ENCODE results near the gene SMPDL3A. TPM values are rescaled to one million over a fixed set of nuclear protein-coding genes. Genes with fewer than 3 reads are reported as not detected.
"Not testable (repeated sequence)": the region's sequence is repeated elsewhere in the genome, so short reads cannot be mapped to it uniquely, and the experiment has no call there.

Gene SMPDL3A, protein sequence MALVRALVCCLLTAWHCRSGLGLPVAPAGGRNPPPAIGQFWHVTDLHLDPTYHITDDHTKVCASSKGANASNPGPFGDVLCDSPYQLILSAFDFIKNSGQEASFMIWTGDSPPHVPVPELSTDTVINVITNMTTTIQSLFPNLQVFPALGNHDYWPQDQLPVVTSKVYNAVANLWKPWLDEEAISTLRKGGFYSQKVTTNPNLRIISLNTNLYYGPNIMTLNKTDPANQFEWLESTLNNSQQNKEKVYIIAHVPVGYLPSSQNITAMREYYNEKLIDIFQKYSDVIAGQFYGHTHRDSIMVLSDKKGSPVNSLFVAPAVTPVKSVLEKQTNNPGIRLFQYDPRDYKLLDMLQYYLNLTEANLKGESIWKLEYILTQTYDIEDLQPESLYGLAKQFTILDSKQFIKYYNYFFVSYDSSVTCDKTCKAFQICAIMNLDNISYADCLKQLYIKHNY
- 1 to 10 TPM; 4.7 to 6.0 TPM for total RNA-seq
- long read RNA-seq, partial matches to known transcripts = 0 of 9 reads
- long read RNA-seq, other reads (novel, unspliced or antisense) = 7 of 9 reads

DNA sequence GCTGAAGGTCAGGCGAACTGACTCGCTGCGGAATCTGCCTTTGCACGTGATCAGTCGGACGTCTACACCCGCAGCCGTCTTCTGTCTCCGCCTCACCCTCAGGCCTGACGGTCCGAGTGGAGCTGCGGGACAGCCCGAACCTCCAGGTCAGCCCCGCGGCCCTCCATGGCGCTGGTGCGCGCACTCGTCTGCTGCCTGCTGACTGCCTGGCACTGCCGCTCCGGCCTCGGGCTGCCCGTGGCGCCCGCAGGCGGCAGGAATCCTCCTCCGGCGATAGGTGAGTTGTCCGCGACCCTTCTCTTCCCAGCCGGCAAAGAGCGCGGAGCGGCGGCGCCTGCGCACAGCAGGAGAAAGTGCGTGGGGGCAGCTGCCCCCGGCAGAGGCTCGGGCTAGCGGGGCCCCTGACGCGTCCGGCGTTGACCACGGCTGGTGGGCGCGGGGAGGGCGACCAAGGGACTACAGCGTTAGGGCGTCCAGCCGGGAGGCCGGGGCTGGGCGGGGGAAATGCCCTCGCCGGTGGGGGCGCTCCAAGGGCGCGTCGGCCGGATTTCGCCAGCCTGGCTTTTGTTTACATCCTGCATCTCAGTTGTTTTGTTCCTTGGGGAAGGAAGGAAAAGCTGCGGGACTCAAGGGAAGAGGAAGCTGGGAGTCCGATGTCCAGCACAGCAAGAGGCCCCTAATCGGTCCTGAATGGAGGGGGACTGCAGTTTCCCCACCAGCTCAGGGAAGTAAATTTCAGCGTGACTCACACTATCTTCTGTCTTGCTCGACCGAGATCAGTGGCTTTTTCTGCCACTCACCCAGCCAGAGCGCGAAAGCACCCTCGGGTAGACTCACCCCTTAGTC lies at the start of gene SMPDL3A:
TSS of gene SMPDL3A (plus strand) at position 77 of the 846 bp plus-strand sequence. CDS start at position 166, 89 bp downstream.
- ATAC-seq = peak; percentile 88 to 92
- intact Hi-C loops (cut with DNase I) = no loop called here
- DNase-seq = peak; percentile 69

DNA sequence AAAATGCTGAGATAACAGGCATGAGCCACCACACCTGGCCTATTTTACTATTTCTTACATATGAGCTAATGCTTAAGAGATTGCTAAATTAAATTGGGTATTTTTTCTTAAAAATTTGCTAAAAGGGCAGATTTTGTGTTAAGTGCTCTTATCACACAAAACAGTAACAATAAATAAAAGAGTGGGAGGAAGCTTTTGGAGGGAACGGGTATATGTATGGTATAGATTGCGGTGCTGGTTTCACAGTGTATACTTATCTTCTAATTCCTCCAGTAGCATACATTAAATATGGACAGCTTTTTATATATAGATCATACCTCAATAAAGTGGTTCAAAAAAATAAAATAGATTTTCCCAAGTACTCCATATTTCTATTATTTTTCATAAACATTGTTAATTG lies 49.0 kb upstream of the SMPDL3A start:
- intact Hi-C loops (cut with DNase I) = loop anchor here in 1 of 2 donors (5.0 kb wide), 1 partner anchor 97 kb away; no protein-coding TSS in a partner anchor
- ATAC-seq (no peak), DNase-seq (no peak)

DNA sequence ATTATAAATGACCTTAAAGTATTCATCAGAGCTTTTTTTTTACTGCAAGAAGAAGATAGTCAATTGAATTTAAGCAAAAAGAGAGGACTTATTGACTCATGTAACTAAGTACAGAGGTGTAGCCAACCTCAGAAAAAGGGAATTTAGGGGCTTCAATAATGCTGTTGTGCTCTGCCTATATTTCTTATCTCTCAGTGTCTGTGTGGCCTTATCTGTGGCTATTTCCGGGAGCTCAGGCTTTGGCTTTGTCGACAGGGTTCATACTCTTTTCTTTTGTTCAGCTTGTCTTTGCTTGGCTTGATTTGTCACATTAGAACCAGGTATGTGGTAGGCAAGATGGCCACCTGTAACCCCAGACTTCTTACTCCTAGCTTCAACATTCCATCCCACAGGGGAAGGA lies 48.1 kb upstream of the SMPDL3A start:
- ATAC-seq = no peak
- intact Hi-C loops (cut with DNase I) = loop anchor here in 1 of 2 donors (5.0 kb wide), 1 partner anchor 96 kb away; no protein-coding TSS in a partner anchor
- DNase-seq = no peak

DNA sequence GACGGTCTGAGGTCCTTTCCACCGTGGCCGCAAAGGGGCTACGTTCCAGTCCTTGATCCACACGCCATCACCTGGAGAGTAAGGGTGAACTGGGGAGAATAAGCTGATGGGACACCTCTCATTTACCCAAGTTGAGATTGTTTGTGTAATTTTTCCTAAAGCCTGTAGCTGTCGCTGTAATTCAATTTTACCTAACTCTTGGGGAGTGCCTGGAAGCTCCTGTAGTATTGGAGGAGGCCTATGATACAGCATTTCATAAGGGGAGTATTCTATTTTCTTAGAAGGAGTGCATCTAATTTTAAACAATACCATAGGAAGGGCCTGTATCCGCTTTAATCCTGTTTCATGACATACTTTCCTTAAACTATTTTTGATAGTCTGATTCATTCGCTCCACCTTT lies 44.8 kb upstream of the SMPDL3A start:
- DNase-seq, ATAC-seq: not testable (repeated sequence)
- intact Hi-C loops (cut with DNase I) = loop anchor here in 1 of 2 donors (5.0 kb wide), 1 partner anchor 93 kb away; no protein-coding TSS in a partner anchor

DNA sequence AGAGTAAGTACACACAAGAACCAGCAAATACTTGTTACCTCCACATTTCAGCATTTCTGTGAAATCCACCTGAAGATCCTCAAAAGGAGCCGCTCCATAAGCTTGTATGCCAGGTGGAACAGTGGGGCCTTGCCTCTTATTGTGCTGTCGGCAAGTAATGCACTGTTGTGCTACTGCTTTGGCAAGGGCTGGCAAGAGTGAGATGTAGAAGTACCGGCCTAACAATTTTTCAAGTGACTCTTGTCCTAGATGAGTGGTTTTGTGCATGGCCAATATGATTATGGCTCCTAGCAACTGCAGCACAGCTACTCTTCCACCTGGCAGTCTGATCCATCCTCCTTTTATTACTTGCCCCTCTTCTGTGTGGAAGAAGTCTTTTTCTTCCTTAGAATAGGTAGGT lies 44.2 kb upstream of the SMPDL3A start:
- DNase-seq, ATAC-seq: not testable (repeated sequence)
- intact Hi-C loops (cut with DNase I) = loop anchor here in 1 of 2 donors (5.0 kb wide), 1 partner anchor 92 kb away; no protein-coding TSS in a partner anchor

DNA sequence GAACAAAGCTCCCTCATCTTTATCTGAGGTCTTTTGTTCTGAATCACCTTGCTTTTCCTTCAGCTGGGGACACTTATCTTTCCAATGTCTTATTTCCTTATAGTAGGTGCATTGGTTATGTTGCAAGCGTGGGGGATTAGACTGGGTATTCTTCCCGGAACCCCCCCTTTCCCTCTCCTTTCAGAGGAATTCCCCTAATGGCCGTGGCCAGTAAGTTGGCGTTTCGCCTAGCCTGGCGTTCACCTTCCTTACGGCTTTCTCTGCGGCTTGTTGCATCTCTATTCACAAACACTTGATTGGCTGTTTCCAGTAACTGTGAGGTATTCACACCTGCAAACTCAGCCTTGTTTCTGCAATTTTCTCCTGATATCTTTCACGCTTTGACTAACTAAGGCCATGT lies 42.4 kb upstream of the SMPDL3A start:
- ATAC-seq (no peak), DNase-seq (no peak)
- intact Hi-C loops (cut with DNase I) = no loop called here

- DNase-seq (no peak), ATAC-seq (no peak)
- intact Hi-C loops (cut with DNase I) = no loop called here
Observed at GRCh38 chr6:122747573-122747972, 41.5 kb upstream of the SMPDL3A start.

DNA sequence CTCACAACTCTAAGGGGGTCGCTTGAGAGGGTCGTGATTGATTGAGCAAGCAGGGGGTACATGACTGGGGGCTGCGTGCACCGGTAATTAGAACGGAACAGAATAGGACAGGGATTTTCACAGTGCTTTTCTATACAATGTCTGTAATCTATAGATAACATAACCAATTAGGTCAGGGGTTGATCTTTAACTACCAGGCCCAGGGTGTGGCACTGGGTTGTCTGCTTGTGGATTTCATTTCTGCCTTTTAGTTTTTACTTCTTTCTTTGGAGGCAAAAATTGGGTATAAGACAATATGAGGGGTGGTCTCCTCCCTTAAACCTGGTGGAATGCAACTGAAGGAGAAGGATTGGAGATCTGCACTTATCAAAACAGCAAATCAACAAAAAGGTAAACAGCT lies 40.1 kb upstream of the SMPDL3A start:
- DNase-seq; ATAC-seq; intact Hi-C loops (cut with DNase I): not testable (repeated sequence)

DNA sequence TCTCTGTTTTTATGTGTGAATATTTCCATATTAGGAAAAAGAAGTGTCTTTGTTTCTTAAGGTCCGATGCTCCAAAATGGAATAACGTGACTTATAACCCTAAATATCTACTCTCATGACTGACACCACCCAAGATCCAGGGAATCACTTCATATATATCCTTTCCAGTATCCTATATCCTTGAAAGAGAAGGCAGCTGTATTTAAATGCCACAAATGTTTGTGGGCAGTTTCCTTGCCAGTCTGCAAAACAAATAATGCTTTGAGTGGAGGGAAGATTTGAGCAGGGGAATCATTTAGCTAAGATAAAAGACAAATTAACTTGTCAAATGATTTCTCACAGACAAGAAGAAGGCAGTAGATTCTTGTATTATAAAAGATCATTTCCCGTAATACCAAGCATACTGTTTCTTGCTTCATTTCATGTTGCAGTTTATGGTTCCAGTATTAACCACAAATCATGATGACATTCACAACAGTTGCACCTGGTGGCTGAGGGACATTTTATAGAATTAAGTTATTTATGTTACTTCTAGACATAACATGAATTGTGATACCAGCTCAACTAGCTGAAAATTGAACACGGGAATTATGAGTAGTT lies 39.5 kb upstream of the SMPDL3A start:
- intact Hi-C loops (cut with DNase I) = no loop called here
- ATAC-seq (no peak), DNase-seq (no peak)

GRCh38 chr6:122751326-122751725 lies 37.7 kb upstream of the SMPDL3A start:
- ATAC-seq (no peak), DNase-seq (no peak)
- intact Hi-C loops (cut with DNase I) = no loop called here

DNA sequence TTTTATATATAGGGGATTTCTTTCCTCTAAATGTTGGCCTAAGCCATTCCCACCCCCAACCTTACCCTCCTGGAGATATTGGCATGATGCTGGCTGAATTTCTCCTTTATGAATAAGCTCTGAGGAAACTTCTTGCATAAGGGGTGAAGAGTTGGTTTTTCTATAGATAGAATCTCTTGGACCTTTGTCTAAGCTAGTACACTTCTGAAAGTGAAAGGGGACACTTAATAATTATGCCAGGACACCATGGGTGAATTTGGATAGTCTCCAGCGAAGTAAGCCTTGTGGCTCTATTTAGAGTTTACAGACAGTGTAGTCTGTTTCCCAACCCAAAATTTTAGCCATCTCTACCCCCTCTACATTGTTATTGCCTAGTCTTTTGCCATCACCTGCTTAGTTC lies 36.6 kb upstream of the SMPDL3A start:
- intact Hi-C loops (cut with DNase I) = no loop called here
- ATAC-seq (no peak), DNase-seq (no peak)

DNA sequence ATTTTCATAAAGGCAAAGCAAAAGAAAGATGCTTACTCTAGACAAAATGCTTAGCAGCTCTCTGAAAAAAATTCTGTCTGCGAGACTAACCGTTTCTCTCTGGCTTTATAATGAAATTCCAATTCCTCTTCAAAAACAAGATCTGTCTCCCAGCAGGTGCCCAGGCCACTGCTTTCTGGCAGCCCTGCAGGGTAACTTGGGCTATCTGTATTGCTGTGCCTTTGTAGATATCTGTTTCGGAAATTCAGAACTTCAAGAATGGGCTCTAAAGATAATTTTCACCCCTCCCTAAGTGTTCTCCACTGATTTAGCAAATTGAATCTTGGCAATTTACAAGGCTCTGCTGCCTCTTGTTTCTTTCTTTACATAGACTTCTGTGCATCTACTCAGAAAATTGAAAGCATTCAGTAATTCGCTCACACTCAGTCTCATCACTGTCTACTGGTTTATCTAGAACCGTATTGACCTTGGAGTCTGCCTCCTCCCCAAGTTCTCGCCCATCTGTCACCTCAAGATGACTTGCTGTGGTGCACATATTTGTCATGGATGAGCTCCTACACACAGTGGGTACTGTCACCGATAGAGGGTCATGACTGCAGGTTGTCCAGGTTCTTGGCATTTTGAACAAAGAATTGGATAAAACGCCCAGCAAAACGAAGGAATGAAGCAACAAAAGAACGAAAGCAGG lies 35.9 kb upstream of the SMPDL3A start:
- intact Hi-C loops (cut with DNase I) = no loop called here
- ATAC-seq (no peak), DNase-seq (no peak)

DNA sequence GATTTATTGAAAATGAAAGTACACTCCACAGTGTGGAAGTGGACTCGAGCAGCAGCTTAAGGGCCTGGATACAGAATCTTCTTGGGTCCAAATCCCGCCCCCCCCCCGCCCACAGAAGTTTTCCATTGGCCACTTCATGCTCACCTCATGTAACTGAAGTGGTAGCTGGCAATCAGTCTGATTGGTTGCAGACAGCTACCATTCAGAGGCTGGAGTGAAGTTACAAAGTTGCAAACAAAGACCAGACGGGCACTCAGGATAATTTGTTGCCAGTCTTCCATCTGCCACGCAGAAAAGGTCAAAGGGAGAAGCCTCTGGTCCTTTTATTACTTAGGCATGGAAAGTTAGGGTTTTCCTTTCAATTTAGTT lies 35.4 kb upstream of the SMPDL3A start:
- intact Hi-C loops (cut with DNase I) = no loop called here
- DNase-seq (no peak), ATAC-seq (peak in 1 of 2 donors; percentile 53)

GRCh38 chr6:122754191-122754731 lies 34.8 kb upstream of the SMPDL3A start:
- intact Hi-C loops (cut with DNase I) = no loop called here
- DNase-seq = no peak
- ATAC-seq = no peak

DNA sequence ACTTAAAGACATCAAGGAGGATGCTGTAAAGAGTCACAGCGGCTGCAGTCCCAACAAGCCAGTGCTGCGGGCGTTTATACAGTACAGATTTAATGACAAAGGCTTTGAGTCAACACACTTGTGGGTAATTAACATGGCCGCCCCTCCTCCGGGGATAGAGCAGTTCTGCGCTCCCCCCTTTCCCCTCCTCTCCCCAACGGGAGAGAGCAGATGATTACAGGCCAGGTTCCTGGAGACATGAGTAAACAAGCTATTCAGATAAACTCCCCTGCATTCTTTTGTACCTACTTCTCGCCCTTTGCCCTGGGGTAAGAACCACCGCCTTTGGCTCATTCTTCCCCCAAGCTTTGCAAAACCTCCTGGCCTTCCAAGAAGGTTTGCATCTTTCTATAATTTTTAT lies 33.2 kb upstream of the SMPDL3A start:
- ATAC-seq (no peak), DNase-seq (no peak)
- intact Hi-C loops (cut with DNase I) = no loop called here

- DNase-seq = no peak
- ATAC-seq = no peak
- intact Hi-C loops (cut with DNase I) = no loop called here
Observed at GRCh38 chr6:122758927-122759334, 30.1 kb upstream of the SMPDL3A start.

GRCh38 chr6:122760330-122760729 lies 28.7 kb upstream of the SMPDL3A start:
- ATAC-seq (no peak), DNase-seq (no peak)
- intact Hi-C loops (cut with DNase I) = no loop called here

DNA sequence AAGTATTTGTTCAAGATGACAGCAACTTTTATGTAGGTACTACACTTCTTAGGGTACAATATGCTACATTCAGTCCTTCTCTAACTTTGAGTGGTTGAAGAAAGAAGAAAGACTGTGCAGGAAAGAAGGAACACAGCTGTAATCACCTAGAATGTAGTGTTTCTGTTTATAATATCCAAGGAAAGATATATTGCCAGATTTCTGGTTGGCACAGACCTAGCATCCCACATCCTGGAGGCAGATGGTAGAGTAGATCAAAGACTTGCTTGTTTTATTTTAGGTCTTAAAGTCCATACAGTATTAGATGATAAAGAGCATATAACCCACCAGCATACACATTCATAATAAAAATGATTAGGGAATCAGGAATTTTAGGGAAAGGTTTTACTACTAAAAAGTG lies 22.8 kb upstream of the SMPDL3A start:
- DNase-seq (no peak), ATAC-seq (no peak)
- intact Hi-C loops (cut with DNase I) = no loop called here

Measured in left cardiac atrium (tissue), 4 donors.